Measurements from ENCODE around the gene DCAF5. TPM values are rescaled to one million over a fixed set of nuclear protein-coding genes. Genes with fewer than 3 reads are reported as not detected.
A peak's percentile ranks its signal among the peaks of the same experiment; 100 is the strongest.

Gene DCAF5
- total RNA-seq, 2 experiments from 2014 or later = 45.7 to 50.3 TPM

GRCh38 chr14:69137416-69137815 is 15.5 kb downstream of the DCAF5 start:
- no peak for DNase-seq
- Mint-ChIP-seq H3K27me3 (no peaks in the 10 kb centered on the region), H3K27ac (no peak overlapping the region), H3K36me3 (ENCODE audit: low read depth) (peaks cover 4% of the 10 kb centered on the region), H3K4me1 (peaks cover 14% of the 10 kb centered on the region), H3K4me3 (no peak overlapping the region), H3K9me3 (no peaks in the 10 kb centered on the region)
- ChIA-PET POLR2A (interaction anchor here (1.0 to 2.5 kb wide), 2 partner anchors 15 to 1445 kb away, joined by 3 to 10 read pairs; partner anchors contain the start of gene DCAF5), CTCF (interaction anchor here (1.7 kb wide), 1 partner anchor 8 kb away, joined by 7 read pairs; no protein-coding TSS in a partner anchor)

- Mint-ChIP-seq H3K27ac (no peak overlapping the region), H3K4me1 (peaks cover 19% of the 10 kb centered on the region), H3K36me3 (ENCODE audit: low read depth) (peaks cover 4% of the 10 kb centered on the region), H3K9me3 (no peaks in the 10 kb centered on the region), H3K4me3 (no peak overlapping the region), H3K27me3 (no peaks in the 10 kb centered on the region)
- ChIA-PET CTCF (no interaction called here), POLR2A (no interaction called here)
- DNase-seq = no peak
Measured at GRCh38 chr14:69135133-69135532, 17.8 kb downstream of the DCAF5 start.

- CTCF ChIA-PET = interaction anchor here (1.0 to 2.2 kb wide), 8 partner anchors 11 to 289 kb away, joined by 3 to 14 read pairs (median 4); no protein-coding TSS in a partner anchor
- POLR2A ChIA-PET = interaction anchor here (0.6 to 0.8 kb wide), 2 partner anchors 263 to 264 kb away, joined by 3 read pairs; partner anchors contain the start of gene ERH
- H3K27me3 Mint-ChIP-seq = no peaks in the 10 kb centered on the region
- H3K4me1 Mint-ChIP-seq = peaks cover 29% of the 10 kb centered on the region
- no peak overlapping the region for H3K4me3 Mint-ChIP-seq
- DNase-seq = no peak
- H3K36me3 Mint-ChIP-seq (ENCODE audit: low read depth) = peaks cover 4% of the 10 kb centered on the region
- no peak overlapping the region for H3K27ac Mint-ChIP-seq
- no peaks in the 10 kb centered on the region for H3K9me3 Mint-ChIP-seq
Measured at GRCh38 chr14:69133206-69134125, 19.5 kb downstream of the DCAF5 start.

GRCh38 chr14:69132513-69133181 is 20.3 kb downstream of the DCAF5 start:
- Mint-ChIP-seq H3K36me3 (ENCODE audit: low read depth) (peaks cover 4% of the 10 kb centered on the region), H3K9me3 (no peaks in the 10 kb centered on the region), H3K4me1 (peaks cover 29% of the 10 kb centered on the region), H3K27me3 (no peaks in the 10 kb centered on the region), H3K4me3 (no peak overlapping the region), H3K27ac (no peak overlapping the region)
- CTCF ChIA-PET = interaction anchor here (1.0 to 2.2 kb wide), 8 partner anchors 10 to 288 kb away, joined by 3 to 14 read pairs (median 4); no protein-coding TSS in a partner anchor
- POLR2A ChIA-PET = interaction anchor here (0.6 to 0.8 kb wide), 2 partner anchors 264 to 265 kb away, joined by 3 read pairs; partner anchors contain the start of gene ERH
- no peak for DNase-seq

GRCh38 chr14:69131176-69131575 is 21.7 kb downstream of the DCAF5 start:
- H3K27ac Mint-ChIP-seq = no peak overlapping the region
- H3K9me3 Mint-ChIP-seq = no peaks in the 10 kb centered on the region
- POLR2A ChIA-PET = no interaction called here
- DNase-seq = no peak
- H3K4me3 Mint-ChIP-seq = no peak overlapping the region
- H3K27me3 Mint-ChIP-seq = no peaks in the 10 kb centered on the region
- CTCF ChIA-PET = interaction anchor here (0.6 to 3.3 kb wide), 3 partner anchors 15 to 1007 kb away, joined by 3 to 21 read pairs (median 3); no protein-coding TSS in a partner anchor
- peaks cover 28% of the 10 kb centered on the region for H3K4me1 Mint-ChIP-seq
- H3K36me3 Mint-ChIP-seq (ENCODE audit: low read depth) = peaks cover 3% of the 10 kb centered on the region

GRCh38 chr14:69129264-69129880 is 23.5 kb downstream of the DCAF5 start:
- ChIA-PET POLR2A (interaction anchor here (1.0 to 1.9 kb wide), 3 partner anchors 10 to 62 kb away, joined by 4 to 14 read pairs (median 4); partner anchors contain the start of genes DCAF5 and EXD2), CTCF (interaction anchor here (0.6 to 3.3 kb wide), 26 partner anchors 8 to 1181 kb away, joined by 3 to 28 read pairs (median 4); partner anchors contain the start of gene DCAF5)
- peaks cover 3% of the 10 kb centered on the region for H3K36me3 Mint-ChIP-seq (ENCODE audit: low read depth)
- no peak overlapping the region for H3K4me3 Mint-ChIP-seq
- no peaks in the 10 kb centered on the region for H3K9me3 Mint-ChIP-seq
- H3K4me1 Mint-ChIP-seq = peaks cover 28% of the 10 kb centered on the region
- H3K27me3 Mint-ChIP-seq = no peaks in the 10 kb centered on the region
- DNase-seq = peak; percentile 73
- no peak overlapping the region for H3K27ac Mint-ChIP-seq

- no peak overlapping the region for H3K27ac Mint-ChIP-seq
- no peak for DNase-seq
- H3K36me3 Mint-ChIP-seq (ENCODE audit: low read depth) = peaks cover 57% of the 10 kb centered on the region
- H3K4me1 Mint-ChIP-seq = peaks cover 17% of the 10 kb centered on the region
- H3K27me3 Mint-ChIP-seq = no peaks in the 10 kb centered on the region
- no peak overlapping the region for H3K4me3 Mint-ChIP-seq
- CTCF ChIA-PET = interaction anchor here (1.4 to 2.4 kb wide), 4 partner anchors 10 to 15 kb away, joined by 4 to 9 read pairs (median 6); no protein-coding TSS in a partner anchor
- POLR2A ChIA-PET = no interaction called here
- no peaks in the 10 kb centered on the region for H3K9me3 Mint-ChIP-seq
Measured at GRCh38 chr14:69118305-69118704, 34.6 kb downstream of the DCAF5 start.

GRCh38 chr14:69117020-69117767 is 35.7 kb downstream of the DCAF5 start:
- no peak for DNase-seq
- Mint-ChIP-seq H3K36me3 (ENCODE audit: low read depth) (peaks cover 59% of the 10 kb centered on the region), H3K27me3 (no peaks in the 10 kb centered on the region), H3K4me3 (no peak overlapping the region), H3K4me1 (peaks cover 17% of the 10 kb centered on the region), H3K9me3 (no peaks in the 10 kb centered on the region), H3K27ac (no peak overlapping the region)
- ChIA-PET CTCF (interaction anchor here (2.4 kb wide), 1 partner anchor 9 kb away, joined by 9 read pairs; no protein-coding TSS in a partner anchor), POLR2A (no interaction called here)

- CTCF ChIA-PET = no interaction called here
- H3K4me3 Mint-ChIP-seq = no peak overlapping the region
- peaks cover 12% of the 10 kb centered on the region for H3K4me1 Mint-ChIP-seq
- no peaks in the 10 kb centered on the region for H3K9me3 Mint-ChIP-seq
- DNase-seq = no peak
- no peak overlapping the region for H3K27ac Mint-ChIP-seq
- peaks cover 49% of the 10 kb centered on the region for H3K36me3 Mint-ChIP-seq (ENCODE audit: low read depth)
- no peaks in the 10 kb centered on the region for H3K27me3 Mint-ChIP-seq
- POLR2A ChIA-PET = no interaction called here
Measured at GRCh38 chr14:69115407-69116185, 37.3 kb downstream of the DCAF5 start.

GRCh38 chr14:69114763-69115162 is 38.2 kb downstream of the DCAF5 start:
- H3K36me3 Mint-ChIP-seq (ENCODE audit: low read depth) = peaks cover 46% of the 10 kb centered on the region
- no peaks in the 10 kb centered on the region for H3K9me3 Mint-ChIP-seq
- H3K27ac Mint-ChIP-seq = no peak overlapping the region
- POLR2A ChIA-PET = no interaction called here
- CTCF ChIA-PET = no interaction called here
- H3K4me3 Mint-ChIP-seq = no peak overlapping the region
- H3K27me3 Mint-ChIP-seq = no peaks in the 10 kb centered on the region
- DNase-seq = no peak
- peaks cover 12% of the 10 kb centered on the region for H3K4me1 Mint-ChIP-seq

GRCh38 chr14:69108358-69108757 is 44.6 kb downstream of the DCAF5 start:
- ChIA-PET CTCF (interaction anchor here (0.6 to 4.4 kb wide), 12 partner anchors 9 to 1444 kb away, joined by 3 to 58 read pairs (median 4); no protein-coding TSS in a partner anchor), POLR2A (no interaction called here)
- Mint-ChIP-seq H3K4me3 (no peak overlapping the region), H3K27me3 (no peaks in the 10 kb centered on the region), H3K4me1 (no peaks in the 10 kb centered on the region), H3K9me3 (no peaks in the 10 kb centered on the region), H3K27ac (no peak overlapping the region), H3K36me3 (ENCODE audit: low read depth) (peaks cover 25% of the 10 kb centered on the region)
- no peak for DNase-seq

Data from activated CD4-positive, alpha-beta memory T cell treated with anti-CD3 and anti-CD28 coated beads, Interleukin-2, amount 10 ng/mL, durations not matched to agents 7 days and 5 days (primary cell).